GM19452 (cell line): ENCODE results near the gene CPEB2.

ENCODE experiments used
- ATAC-seq: cut with Tn5 transposase; IDR thresholded peaks from one replicate; pipeline ENCODE4 v1.9.1; 2021; ENCODE audit not compliant: unreplicated experiment

Gene CPEB2

DNA sequence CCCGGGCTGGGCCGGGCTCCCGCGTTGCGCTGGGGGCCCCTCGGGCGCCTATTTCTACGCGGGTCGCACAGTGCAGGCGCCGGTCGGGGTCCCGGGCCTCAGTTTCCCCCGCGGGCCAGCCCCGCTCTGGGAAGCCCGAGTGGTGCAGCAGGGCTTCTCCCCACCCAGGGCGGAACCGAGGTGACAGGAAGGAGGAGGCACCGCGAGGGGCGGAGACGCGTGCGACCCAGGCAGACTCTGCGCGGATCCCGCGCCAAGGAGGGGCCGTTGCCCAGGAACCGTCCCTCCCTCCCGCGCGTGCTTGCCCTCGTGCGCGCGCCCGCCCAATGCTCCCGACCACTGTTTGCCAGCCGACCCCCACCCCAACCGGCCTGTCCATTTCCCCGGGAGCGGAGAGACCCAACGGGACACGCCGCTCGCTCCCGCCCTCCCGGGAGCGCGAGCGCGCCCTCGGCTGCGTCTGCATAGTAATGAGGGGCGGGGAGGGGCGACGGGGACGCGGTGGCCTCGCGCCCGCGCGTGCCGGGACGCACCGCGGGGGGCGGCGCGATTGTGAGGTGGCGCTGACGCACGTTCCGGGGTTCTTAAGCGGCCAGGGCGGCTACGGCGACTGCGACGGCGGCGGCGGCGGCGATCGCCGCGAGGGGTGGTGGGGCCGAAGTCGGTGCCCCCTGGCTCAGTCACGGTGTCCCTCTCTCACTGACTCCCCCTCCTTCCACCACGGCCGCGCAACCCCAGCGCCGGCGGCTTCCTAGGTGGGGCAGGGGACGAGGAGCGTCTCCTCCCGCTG is at the start of gene CPEB2:
Gene CPEB2 (plus strand): TSS at position 613 of the 790 bp plus-strand sequence. CDS start 193 bp downstream, outside the sequence.
- ATAC-seq: peak; percentile 60

DNA sequence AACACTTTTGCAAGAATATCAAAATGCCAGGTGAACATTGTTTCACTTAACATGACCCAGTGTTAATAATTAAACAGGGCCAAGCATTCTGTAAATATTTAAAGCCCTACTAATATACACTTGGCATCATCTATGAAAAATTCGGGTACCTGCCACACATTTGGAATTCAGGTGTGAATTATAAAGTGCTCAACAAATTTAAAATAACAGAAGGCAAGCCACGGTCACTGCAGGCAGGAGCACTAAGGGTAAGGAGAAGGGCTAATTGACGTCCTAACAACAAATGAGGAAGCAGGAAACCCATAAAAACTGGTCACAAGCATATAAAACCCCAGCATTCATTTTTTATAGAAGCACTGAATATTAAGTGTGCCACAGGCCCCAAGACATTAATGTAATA is 43.8 kb upstream of the CPEB2 start:
- no peak for ATAC-seq

DNA sequence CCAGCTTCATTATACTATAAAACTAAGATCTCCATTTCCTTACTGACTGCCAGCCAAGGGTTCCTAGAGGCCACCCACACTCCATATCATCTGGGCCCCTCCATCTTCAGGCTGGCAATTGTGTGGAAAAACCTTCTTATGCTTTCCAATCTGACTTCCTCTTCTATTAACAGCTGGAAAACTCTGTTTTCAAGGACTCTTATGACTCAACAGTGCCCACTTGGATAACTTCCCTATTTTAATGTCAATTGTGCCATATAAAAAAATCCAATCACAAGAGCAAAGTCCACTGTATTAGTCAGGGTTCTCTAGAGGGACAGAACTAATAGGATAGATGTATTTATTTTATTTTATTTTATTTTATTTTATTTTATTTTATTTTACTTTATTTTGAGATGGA is 41.0 kb upstream of the CPEB2 start:
- no peak for ATAC-seq

GRCh38 chr4:14965071-14965470 is 37.2 kb upstream of the CPEB2 start:
- ATAC-seq: no peak

DNA sequence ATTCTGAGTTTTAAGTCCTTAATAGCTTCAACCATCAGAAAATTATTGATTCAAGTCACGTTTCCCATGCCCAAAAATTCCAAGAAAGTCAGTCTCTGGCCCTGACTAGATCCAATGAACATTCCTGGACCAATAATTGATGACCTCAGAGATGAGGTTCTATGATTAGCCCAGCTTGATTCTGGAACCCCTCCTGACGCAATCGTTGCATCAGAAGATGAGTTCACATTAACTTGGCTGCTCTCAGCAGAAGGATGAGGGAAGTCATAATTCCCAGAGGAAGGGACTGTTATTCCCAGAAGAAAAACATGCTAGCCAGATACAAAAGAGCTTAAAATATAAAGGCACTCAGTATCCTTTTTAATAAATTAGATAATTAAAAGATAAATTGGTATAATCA is 34.3 kb upstream of the CPEB2 start:
- no peak for ATAC-seq

GRCh38 chr4:14977830-14978229 is 24.5 kb upstream of the CPEB2 start:
- ATAC-seq: no peak

GRCh38 chr4:14984448-14984847 is 17.8 kb upstream of the CPEB2 start:
- no peak for ATAC-seq

GRCh38 chr4:14985161-14985560 is 17.1 kb upstream of the CPEB2 start:
- ATAC-seq: no peak

DNA sequence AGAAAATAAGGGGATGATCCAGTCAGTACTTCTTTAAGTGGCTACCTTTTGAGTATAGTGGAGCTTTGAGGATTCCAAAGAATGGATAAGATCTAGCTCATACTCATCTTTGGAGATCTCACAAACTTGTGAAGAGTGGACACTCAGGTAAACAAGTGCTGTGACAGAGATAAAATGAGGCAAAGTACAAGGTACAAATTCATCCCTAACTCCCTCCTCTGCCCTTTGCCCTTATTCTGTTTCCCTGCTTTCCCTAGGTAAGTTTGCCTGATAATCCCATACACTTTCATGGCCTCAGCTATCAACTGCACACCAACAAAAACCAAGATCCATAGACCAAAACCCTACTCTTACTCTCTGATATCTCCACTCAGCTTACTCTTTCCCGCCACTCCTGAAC is 16.4 kb upstream of the CPEB2 start:
- no peak for ATAC-seq

- no peak for ATAC-seq
Observed at GRCh38 chr4:14987054-14987453, 15.2 kb upstream of the CPEB2 start.

DNA sequence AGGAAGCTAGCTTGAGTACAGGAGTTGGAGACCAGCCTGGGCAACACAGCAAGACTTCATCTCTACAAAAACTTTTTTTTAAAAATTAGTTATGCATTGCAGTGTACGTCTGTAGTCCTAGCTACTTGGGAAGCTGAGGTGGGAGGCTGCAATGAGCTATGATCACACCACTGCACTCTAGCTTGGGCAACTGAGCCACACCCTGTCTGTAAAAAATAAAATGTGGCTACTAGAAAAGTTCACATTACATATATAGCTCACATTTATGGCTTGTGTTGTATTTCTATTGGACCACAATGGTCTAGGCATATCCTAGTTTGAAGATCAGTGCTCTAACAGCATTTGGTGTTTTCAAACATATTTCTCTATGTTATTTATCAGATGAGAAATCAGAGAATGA is 11.8 kb upstream of the CPEB2 start:
- ATAC-seq: no peak

DNA sequence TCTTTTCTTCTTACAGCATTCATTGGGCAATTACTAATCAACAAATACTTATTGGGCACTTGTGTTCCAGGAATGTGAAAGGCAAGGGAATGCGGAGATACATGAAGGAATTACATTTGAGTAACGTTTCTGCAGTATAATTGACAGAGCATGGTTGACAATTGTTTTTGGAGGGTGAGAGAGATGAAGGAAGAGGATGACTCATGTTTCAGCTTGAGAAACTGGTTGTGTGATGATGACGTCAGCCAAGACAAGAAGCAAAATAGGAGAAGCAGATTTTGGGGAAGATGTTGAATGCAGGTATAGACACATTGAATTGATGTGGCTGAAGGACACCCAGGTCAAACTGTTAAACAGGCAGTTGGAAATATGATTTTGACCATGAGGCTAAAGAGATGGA is 8.0 kb upstream of the CPEB2 start:
- ATAC-seq: no peak

DNA sequence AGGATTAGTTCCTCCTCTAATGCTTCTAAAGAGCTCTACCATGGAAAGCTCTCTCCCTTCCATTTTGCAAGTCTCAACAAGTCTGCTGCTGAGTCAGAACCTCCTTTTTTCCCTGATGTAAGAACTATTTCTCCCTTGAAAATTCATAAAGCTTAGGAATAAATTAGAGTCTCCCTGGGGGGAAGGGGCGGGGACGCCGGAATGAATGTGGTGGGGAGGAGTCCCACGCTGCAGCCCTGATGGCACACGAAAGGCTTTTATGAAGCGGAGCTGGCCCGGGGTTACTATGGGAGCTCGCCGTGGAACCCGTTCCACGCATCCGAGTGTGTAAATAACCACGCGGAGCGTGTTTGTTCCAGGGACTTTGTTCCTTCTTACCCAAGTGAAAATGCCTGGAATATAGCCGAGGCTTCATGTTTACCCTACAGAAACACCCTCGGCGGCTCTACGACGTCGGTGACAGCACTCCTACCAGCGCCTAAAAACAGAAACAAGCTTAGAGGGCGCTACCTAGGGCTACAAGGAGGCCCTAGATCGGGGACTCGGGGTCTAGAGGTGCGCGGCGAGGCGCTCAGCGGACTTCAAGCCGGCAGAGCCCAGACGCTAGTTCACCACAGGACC is 923 bp upstream of the CPEB2 start:
- peak; percentile 26 for ATAC-seq

- peak; percentile 11 for ATAC-seq
Observed at GRCh38 chr4:15002659-15003400, 549 bp downstream of the CPEB2 start.

- peak; percentile 18 for ATAC-seq
Observed at GRCh38 chr4:15003401-15003890, 1.2 kb downstream of the CPEB2 start.

- ATAC-seq: peak; percentile 4
Observed at GRCh38 chr4:15003891-15004738, 1.8 kb downstream of the CPEB2 start.

- peak; percentile 3 for ATAC-seq
Observed at GRCh38 chr4:15004739-15005301, 2.5 kb downstream of the CPEB2 start.

DNA sequence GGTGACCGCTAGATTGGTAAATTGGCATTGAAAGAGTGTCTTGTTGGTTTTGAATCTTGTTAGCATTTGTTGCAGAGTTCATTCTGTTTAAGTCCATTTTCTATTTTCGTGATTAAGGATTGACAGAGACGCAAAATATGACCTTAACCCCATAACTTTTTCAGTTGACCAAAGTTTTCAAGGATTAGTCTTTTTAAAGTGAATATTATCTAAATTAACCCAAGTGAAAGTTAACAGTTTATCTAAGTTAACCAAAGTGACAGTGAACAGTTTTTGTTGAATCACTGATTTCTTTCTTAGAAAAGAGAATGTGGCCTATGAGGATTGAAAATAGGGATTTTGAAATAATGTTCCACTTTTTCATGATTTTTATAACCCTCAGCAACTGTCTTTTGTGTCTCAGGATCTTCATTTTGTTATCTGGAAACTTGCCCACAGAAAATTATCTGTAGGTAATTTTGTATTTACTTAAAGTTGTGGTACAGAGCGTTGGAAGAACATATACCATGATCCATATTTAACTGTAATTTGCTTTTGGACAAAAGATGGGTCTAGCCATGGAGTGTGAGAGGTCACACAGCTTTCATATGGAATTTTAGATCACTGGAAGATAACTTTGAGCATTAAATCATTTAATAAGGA is 3.3 kb downstream of the CPEB2 start:
- ATAC-seq: no peak

- ATAC-seq: no peak
Observed at GRCh38 chr4:15006416-15007024, 4.2 kb downstream of the CPEB2 start.

GRCh38 chr4:15007201-15007600 is 4.9 kb downstream of the CPEB2 start:
- ATAC-seq: no peak
